Measurements from ENCODE around the gene DYDC2.

DNA sequence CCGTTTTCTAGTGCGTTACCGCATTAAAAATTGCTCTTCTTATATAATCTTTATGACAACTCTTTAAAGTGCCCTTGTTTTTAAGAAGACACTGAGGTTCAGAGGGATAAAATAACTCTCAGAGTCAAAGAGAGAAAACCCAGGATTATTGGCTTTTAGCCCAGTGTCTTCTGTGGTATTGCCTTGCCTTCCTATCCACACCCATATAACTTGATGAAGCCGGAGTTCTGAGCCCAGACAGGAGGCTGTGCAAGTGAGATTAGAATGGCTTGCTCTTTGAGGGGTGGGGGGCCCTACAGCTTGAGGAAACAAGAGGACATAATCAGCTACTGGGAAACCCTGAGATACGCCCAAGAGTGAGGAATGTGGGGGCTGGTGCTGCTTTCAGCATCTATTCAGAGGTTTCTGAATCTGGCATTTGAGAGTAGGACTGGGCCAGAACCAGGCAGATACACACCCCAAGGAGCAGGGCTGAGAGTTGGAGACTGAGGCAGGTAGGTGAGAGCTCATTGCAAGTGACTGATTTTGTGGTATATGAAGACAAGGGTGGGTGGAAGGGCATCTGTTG, 54.1 kb downstream of the DYDC2 start:
- TF ChIP-seq, protein P1, sequence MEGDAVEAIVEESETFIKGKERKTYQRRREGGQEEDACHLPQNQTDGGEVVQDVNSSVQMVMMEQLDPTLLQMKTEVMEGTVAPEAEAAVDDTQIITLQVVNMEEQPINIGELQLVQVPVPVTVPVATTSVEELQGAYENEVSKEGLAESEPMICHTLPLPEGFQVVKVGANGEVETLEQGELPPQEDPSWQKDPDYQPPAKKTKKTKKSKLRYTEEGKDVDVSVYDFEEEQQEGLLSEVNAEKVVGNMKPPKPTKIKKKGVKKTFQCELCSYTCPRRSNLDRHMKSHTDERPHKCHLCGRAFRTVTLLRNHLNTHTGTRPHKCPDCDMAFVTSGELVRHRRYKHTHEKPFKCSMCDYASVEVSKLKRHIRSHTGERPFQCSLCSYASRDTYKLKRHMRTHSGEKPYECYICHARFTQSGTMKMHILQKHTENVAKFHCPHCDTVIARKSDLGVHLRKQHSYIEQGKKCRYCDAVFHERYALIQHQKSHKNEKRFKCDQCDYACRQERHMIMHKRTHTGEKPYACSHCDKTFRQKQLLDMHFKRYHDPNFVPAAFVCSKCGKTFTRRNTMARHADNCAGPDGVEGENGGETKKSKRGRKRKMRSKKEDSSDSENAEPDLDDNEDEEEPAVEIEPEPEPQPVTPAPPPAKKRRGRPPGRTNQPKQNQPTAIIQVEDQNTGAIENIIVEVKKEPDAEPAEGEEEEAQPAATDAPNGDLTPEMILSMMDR (conservative IDR thresholded peaks at IDR 0.05 in 1 of 2, IDR thresholded peaks at IDR 0.05 in 1 of 2; ENCODE audit: low read depth in 1 of 2, low read length in 2 of 2) = no peak
- no peak for TF ChIP-seq EZH2 (IDR thresholded peaks at IDR 0.05; ENCODE audit: low read length, missing control alignments)
